ENCODE measurements around the gene ZCCHC14.

GRCh38 chr16:87420026-87421002 is 72.5 kb downstream of the ZCCHC14 start:
- TF ChIP-seq CTCF (conservative IDR thresholded peaks at IDR 0.05), result no peak; the same call in 1 of the 2 replicates
- no peak for TF ChIP-seq ZFX (IDR thresholded peaks at IDR 0.05)
